ENCODE results near the gene TBC1D3C.
"Not testable (repeated sequence)": the region's sequence is repeated elsewhere in the genome, so short reads cannot be mapped to it uniquely, and the experiment has no call there.

Gene TBC1D3C

DNA sequence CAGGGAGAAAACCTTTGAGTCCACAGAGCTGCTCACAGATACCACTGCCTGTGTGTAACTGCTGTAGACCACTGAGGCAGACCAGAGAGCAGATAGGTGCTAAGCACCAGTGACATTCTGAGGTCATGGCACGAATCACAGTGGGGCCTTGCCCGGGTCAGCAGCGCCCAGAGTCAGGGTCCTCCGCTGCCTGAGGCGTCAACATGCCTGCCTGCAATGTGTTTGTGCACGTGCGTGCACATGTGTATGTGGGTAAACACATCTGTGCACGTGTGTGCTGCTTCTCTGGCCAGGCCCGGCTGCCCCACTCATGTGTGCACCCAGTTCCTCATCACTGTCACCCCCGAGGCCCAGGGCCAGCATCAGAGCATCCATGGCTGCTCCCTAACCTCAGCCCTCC, at the start of gene TBC1D3C:
TBC1D3C (minus strand) TSS at position 101 of the 400 bp plus-strand sequence. CDS start 1,568 bp downstream, outside the sequence.
- DNase-seq, result not testable (repeated sequence)

DNA sequence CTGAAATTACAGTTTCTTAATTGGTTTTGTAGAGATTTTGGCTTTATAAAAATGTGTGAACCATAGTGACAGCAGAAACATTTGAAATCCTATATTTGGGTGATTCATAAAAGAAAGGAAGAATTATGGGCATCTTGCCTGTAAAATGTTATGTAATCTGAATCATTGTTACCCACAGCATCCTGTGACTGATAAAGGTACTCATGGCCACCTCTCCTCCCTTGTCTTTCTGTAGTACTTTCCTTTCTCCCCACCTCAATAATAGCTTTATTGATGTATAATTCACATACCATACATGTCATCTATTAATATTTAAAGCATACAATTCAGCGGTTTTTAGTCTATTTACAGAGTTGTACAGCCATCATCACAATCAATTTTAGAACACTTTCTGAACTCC, 30.8 kb upstream of the TBC1D3C start:
- not testable (repeated sequence) for DNase-seq

GRCh38 chr17:38094059-38094694, 25.7 kb upstream of the TBC1D3C start:
- not testable (repeated sequence) for DNase-seq

DNA sequence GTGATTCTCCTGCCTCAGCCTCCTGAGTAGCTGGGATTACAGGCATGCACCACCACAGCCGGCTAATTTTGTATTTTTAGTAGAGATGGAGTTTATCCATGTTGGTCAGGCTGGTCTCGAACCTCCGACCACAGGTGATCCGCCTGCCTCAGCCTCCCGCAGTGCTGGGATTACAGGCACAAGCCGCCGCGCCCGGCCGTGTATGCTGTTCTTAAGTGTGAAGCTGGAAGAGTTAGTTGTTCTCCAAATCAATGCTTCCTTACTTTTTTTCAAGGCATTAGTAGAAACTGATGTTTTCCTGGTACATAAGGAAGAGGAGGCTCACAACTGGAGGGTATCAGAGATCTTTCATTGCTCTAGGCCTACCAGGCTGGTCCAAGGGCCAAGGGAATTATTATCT, 19.7 kb upstream of the TBC1D3C start:
- not testable (repeated sequence) for DNase-seq

DNA sequence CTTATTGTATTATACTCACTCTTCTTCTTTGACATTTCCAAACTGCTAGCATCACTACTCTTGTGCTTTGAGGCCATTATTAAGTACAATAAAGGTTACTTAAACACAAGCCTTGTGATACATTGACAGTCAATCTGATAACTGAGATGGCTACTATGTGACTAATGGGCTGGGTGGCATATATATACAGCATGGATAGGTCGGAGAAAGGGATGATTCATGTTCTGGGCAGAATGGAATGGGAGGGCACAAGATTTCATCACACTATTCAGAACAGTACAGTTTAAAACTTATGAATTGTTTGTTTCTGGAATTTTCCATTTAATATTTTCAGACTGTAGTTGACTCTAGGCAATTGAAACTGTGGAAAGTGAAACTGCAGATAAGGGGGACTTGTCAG, 18.9 kb upstream of the TBC1D3C start:
- not testable (repeated sequence) for DNase-seq
